Osteocyte (in vitro differentiated cells): ENCODE measurements around the gene ALDOA. TPM values are rescaled to one million over a fixed set of nuclear protein-coding genes. Genes with fewer than 3 reads are reported as not detected.

Experiments used
- DNase-seq: peaks from one replicate; pipeline ENCODE4 v3.0.0; 2021; ENCODE audit warnings: mixed read lengths; ENCODE audit not compliant: unreplicated experiment; ENCODE audit errors: extremely low spot score
- H3K27ac Mint-ChIP-seq: one replicate; pipeline ENCODE4 v1.8.0; 2021; ENCODE audit warnings: mild to moderate bottlenecking, mixed read lengths; ENCODE audit not compliant: unreplicated experiment
- H3K27me3 Mint-ChIP-seq: one replicate; pipeline ENCODE4 v1.8.0; 2021; ENCODE audit warnings: mixed read lengths; ENCODE audit not compliant: unreplicated experiment
- H3K36me3 Mint-ChIP-seq: one replicate; pipeline ENCODE4 v1.8.0; 2021; ENCODE audit warnings: mixed read lengths; ENCODE audit not compliant: unreplicated experiment
- H3K4me1 Mint-ChIP-seq: one replicate; pipeline ENCODE4 v1.8.0; 2021; ENCODE audit warnings: mixed read lengths; ENCODE audit not compliant: unreplicated experiment
- H3K4me3 Mint-ChIP-seq: one replicate; pipeline ENCODE4 v1.8.0; 2021; ENCODE audit warnings: mild to moderate bottlenecking, moderate library complexity, mixed read lengths; ENCODE audit not compliant: unreplicated experiment
- H3K9me3 Mint-ChIP-seq: one replicate; pipeline ENCODE4 v1.8.0; 2021; ENCODE audit warnings: mixed read lengths; ENCODE audit not compliant: unreplicated experiment
- total RNA-seq: library from RNA; stranded (reverse); gene quantifications from 2 replicates; pipeline ENCODE4 v1.2.1, GENCODE V29; 2021
- TF ChIP-seq, protein P1 (sequence below): fragments of 200-600 bp; sonication (generic); IDR thresholded peaks from 2 replicates; pipeline ENCODE4 v1.5.0; 2021; ENCODE audit warnings: antibody characterized with exemption, mild to moderate bottlenecking, moderate library complexity

The ALDOA gene
- total RNA-seq, 1 donor from 2014 or later = 765 TPM

GRCh38 chr16:30086291-30087140 is 21.0 kb downstream of the ALDOA start:
- Mint-ChIP-seq H3K27ac (no peak overlapping the region), H3K27me3 (no peaks in the 10 kb centered on the region), H3K9me3 (no peaks in the 10 kb centered on the region), H3K4me1 (peaks cover 12% of the 10 kb centered on the region), H3K36me3 (peaks cover 21% of the 10 kb centered on the region), H3K4me3 (no peak overlapping the region)
- no peak for DNase-seq
- TF ChIP-seq, protein P1, sequence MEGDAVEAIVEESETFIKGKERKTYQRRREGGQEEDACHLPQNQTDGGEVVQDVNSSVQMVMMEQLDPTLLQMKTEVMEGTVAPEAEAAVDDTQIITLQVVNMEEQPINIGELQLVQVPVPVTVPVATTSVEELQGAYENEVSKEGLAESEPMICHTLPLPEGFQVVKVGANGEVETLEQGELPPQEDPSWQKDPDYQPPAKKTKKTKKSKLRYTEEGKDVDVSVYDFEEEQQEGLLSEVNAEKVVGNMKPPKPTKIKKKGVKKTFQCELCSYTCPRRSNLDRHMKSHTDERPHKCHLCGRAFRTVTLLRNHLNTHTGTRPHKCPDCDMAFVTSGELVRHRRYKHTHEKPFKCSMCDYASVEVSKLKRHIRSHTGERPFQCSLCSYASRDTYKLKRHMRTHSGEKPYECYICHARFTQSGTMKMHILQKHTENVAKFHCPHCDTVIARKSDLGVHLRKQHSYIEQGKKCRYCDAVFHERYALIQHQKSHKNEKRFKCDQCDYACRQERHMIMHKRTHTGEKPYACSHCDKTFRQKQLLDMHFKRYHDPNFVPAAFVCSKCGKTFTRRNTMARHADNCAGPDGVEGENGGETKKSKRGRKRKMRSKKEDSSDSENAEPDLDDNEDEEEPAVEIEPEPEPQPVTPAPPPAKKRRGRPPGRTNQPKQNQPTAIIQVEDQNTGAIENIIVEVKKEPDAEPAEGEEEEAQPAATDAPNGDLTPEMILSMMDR = no peak

GRCh38 chr16:30087181-30087898 is 21.8 kb downstream of the ALDOA start:
- TF ChIP-seq, protein P1 = no peak
- Mint-ChIP-seq H3K36me3 (peaks cover 16% of the 10 kb centered on the region), H3K4me3 (no peak overlapping the region), H3K27ac (no peak overlapping the region), H3K4me1 (peaks cover 21% of the 10 kb centered on the region), H3K27me3 (no peaks in the 10 kb centered on the region), H3K9me3 (no peaks in the 10 kb centered on the region)
- DNase-seq = no peak

GRCh38 chr16:30088237-30088831 is 22.8 kb downstream of the ALDOA start:
- Mint-ChIP-seq H3K4me1 (peaks cover 26% of the 10 kb centered on the region), H3K27me3 (no peaks in the 10 kb centered on the region), H3K36me3 (peaks cover 6% of the 10 kb centered on the region), H3K4me3 (no peak overlapping the region), H3K27ac (no peak overlapping the region), H3K9me3 (no peaks in the 10 kb centered on the region)
- TF ChIP-seq, protein P1 = no peak
- no peak for DNase-seq

DNA sequence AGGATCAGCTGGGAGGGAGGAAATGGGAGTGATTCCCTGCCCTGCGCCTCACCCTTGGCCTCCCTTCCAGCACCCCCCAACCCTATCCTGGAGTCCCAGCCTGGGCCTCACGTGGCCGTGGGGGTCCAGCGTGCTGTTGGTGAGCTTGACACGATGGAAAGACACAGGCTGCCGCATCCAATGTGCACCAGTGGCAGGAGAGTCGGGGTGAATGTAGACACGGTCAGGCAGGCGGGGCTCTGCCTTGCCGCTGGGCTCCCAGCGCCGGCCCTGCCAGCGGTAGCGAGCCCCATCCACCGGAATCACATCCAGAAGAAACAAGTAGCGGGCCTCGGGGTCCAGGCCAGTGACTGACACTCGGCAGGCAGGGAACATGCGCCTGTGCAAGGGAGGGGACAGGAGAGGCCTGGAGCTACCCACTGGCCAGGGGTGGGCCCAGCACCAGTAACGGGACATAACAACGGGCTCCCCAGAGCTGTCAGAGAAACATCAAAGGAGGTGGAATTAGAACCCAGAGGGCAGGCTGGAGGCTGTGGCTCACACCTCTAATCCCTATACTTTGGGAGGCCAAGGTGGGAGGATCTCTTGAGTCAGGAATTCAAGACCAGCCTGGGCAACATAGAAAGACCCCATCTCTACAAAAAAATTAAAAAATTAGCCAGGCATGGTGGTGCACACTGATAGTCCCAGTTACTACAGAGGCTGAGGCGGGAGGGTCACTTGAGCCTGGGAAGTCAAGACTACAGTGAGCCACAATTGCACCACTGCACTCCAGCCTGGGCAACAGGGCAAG is 23.5 kb downstream of the ALDOA start:
- no peaks in the 10 kb centered on the region for H3K27me3 Mint-ChIP-seq
- no peak overlapping the region for H3K4me3 Mint-ChIP-seq
- H3K4me1 Mint-ChIP-seq = peaks cover 28% of the 10 kb centered on the region
- peak overlapping the region; percentile 71 for H3K27ac Mint-ChIP-seq
- TF ChIP-seq, protein P1 = no peak
- peaks cover 6% of the 10 kb centered on the region for H3K36me3 Mint-ChIP-seq
- no peak for DNase-seq
- no peaks in the 10 kb centered on the region for H3K9me3 Mint-ChIP-seq
